B cell (primary cell): ENCODE data around the gene DEXI. TPM values are rescaled to one million over a fixed set of nuclear protein-coding genes. Genes with fewer than 3 reads are reported as not detected.
A peak's percentile ranks its signal among the peaks of the same experiment; 100 is the strongest.

Experiments used
- ATAC-seq: fragments of 200-7000 bp; cut with Tn5 transposase; one replicate; pipeline ENCODE4 v1.10.0; 2021; ENCODE audit warnings: low read depth, mild to moderate bottlenecking, moderate number of reproducible peaks, moderate library complexity
- CTCF ChIA-PET: fragments of 350-600 bp; sonication (Branson Sonifier 250); formaldehyde crosslinking; loops from one replicate; lab custom pipeline; 2021; ENCODE audit warnings: antibody characterized with exemption, inconsistent platforms; lab: Charles Lee
- POLR2A ChIA-PET: fragments of 350-600 bp; sonication (Branson Sonifier 250); formaldehyde crosslinking; loops from one replicate; lab custom pipeline; 2021; ENCODE audit warnings: antibody characterized with exemption; lab: Charles Lee
- DNase-seq: peaks from one replicate; pipeline ENCODE4 v3.0.0; 2013
- H2AFZ ChIP-seq: 2 replicates; pipeline ENCODE4 v1.6.1; 2012; ENCODE audit warnings: mild to moderate bottlenecking, low read depth, low read length; ENCODE audit not compliant: insufficient read depth, poor library complexity, severe bottlenecking
- H3K27ac ChIP-seq, 2 donors: 1 replicate in 1 of 2; 2 replicates in 1 of 2; pipeline ENCODE4 v1.5.1; 2012 to 2013; ENCODE audit warnings: low read length in 2 of 2, mild to moderate bottlenecking in 2 of 2, moderate library complexity in 1 of 2
- H3K27me3 ChIP-seq, 4 experiments: fragments of 200-600 bp in 1 of 4; sonication (generic) in 1 of 4; replicated peaks in 1 of 4; 1 replicate in 2 of 4; 2 replicates in 2 of 4; pipeline versions ENCODE4 v1.6.1 to v1.7.0; 2013 to 2016; ENCODE audit warnings: low read length in 3 of 4, mild to moderate bottlenecking in 2 of 4, mixed read lengths in 1 of 4, moderate library complexity in 1 of 4; ENCODE audit not compliant: insufficient read depth in 4 of 4, control insufficient read depth in 3 of 4; ENCODE audit errors: control extremely low read depth in 1 of 4
- H3K36me3 ChIP-seq, 2 experiments: replicated peaks in 1 of 2; 1 replicate in 1 of 2; 2 replicates in 1 of 2; pipeline versions ENCODE4 v1.6.1 to v1.7.1; 2013; ENCODE audit warnings: low read length in 1 of 2; ENCODE audit not compliant: insufficient read depth in 2 of 2, control insufficient read depth in 1 of 2; ENCODE audit errors: control extremely low read depth in 1 of 2, extremely low read depth in 1 of 2
- H3K4me1 ChIP-seq, 2 donors: fragments of 200-600 bp in 1 of 2; sonication (generic) in 1 of 2; 1 replicate in 1 of 2; 2 replicates in 1 of 2; pipeline versions ENCODE4 v1.5.1 to v1.6.1; 2013 to 2017; ENCODE audit warnings: low read length in 2 of 2; ENCODE audit not compliant: control insufficient read depth in 2 of 2, insufficient read depth in 2 of 2
- H3K4me2 ChIP-seq: replicated peaks from 2 replicates; pipeline ENCODE3; 2012; ENCODE audit warnings: mild to moderate bottlenecking, low read depth, low read length; ENCODE audit not compliant: poor library complexity, severe bottlenecking
- H3K4me3 ChIP-seq, 5 experiments: fragments of 200-600 bp in 1 of 5; sonication (generic) in 1 of 5; 1 replicate in 3 of 5; 2 replicates in 2 of 5; pipeline versions ENCODE4 v1.5.1 to v1.7.0; 2011 to 2016; ENCODE audit warnings: low read length in 4 of 5, mild to moderate bottlenecking in 4 of 5, low read depth in 2 of 5, control low read depth in 1 of 5, moderate library complexity in 1 of 5; ENCODE audit not compliant: insufficient read depth in 1 of 5; ENCODE audit errors: control extremely low read depth in 1 of 5, extremely low read depth in 1 of 5
- H3K79me2 ChIP-seq: fragments of 200-600 bp; sonication (generic); one replicate; pipeline ENCODE4 v1.6.0; 2016; ENCODE audit warnings: low read length; ENCODE audit not compliant: control insufficient read depth, insufficient read depth
- H3K9ac ChIP-seq: fragments of 200-600 bp; sonication (generic); 2 replicates; pipeline ENCODE4 v1.6.1; 2017; ENCODE audit warnings: mild to moderate bottlenecking, low read length, moderate library complexity
- H3K9me3 ChIP-seq, 3 donors: one replicate each; pipeline versions ENCODE4 v1.6.1 to v1.7.1; 2013; ENCODE audit warnings: low read length in 2 of 3; ENCODE audit not compliant: control insufficient read depth in 2 of 3, insufficient read depth in 1 of 3; ENCODE audit errors: control extremely low read depth in 1 of 3
- H4K20me1 ChIP-seq: 2 replicates; pipeline ENCODE4 v1.6.0; 2012; ENCODE audit warnings: mild to moderate bottlenecking, low read length; ENCODE audit not compliant: insufficient read depth, control insufficient read depth, poor library complexity, severe bottlenecking
- H3K27ac Mint-ChIP-seq: one replicate; pipeline ENCODE4 v1.8.0; 2021; ENCODE audit warnings: mixed read lengths
- H3K27me3 Mint-ChIP-seq: one replicate; pipeline ENCODE4 v1.8.0; 2021; ENCODE audit warnings: mixed read lengths
- H3K4me1 Mint-ChIP-seq: one replicate; pipeline ENCODE4 v1.8.0; 2021; ENCODE audit warnings: mixed read lengths
- H3K4me3 Mint-ChIP-seq: one replicate; pipeline ENCODE4 v1.8.0; 2021; ENCODE audit warnings: mixed read lengths
- H3K9me3 Mint-ChIP-seq: one replicate; pipeline ENCODE4 v1.8.0; 2022; ENCODE audit warnings: mixed read lengths; ENCODE audit not compliant: insufficient read depth
- EZH2 ChIP-seq: IDR thresholded peaks from 2 replicates; pipeline ENCODE4 v1.6.1; 2012; ENCODE audit warnings: borderline replicate concordance, low read depth, mild to moderate bottlenecking, moderate library complexity, low read length; ENCODE audit not compliant: insufficient read depth, poor library complexity, severe bottlenecking
- WGBS: methylation state at CpG from one replicate; pipeline ENCODE4 v1.1.5; 2013; ENCODE audit warnings: missing lambda C conversion rate; ENCODE audit not compliant: insufficient coverage; 5-methylcytosine and 5-hydroxymethylcytosine counted together
- intact Hi-C: fragments of 100-400 bp; cut with micrococcal nuclease; formaldehyde crosslinking; loops from one replicate; pipeline ENCODE4 v1.10.0; 2022
- polyA plus RNA-seq: library from polyadenylated mRNA; depleted of rRNA; stranded (reverse); fragments of >200 nt; gene quantifications from 2 replicates; pipeline ENCODE4 v1.2.3, GENCODE V29; 2012
- total RNA-seq, 2 donors: library from RNA; stranded (reverse); fragments of 120-200 nt in 1 of 2; gene quantifications; 1 replicate in 1 of 2; 2 replicates in 1 of 2; pipeline versions ENCODE4 v1.2.3 to v1.2.4, GENCODE V29; 2013 to 2022
- TF ChIP-seq, protein P1 (sequence below): fragments of 200-600 bp; IDR thresholded peaks from one replicate; pipeline ENCODE4 v1.8.0; 2022; ENCODE audit warnings: antibody characterized with exemption, mild to moderate bottlenecking

The DEXI gene
- total and polyA plus RNA-seq, 2 donors (not counting 1 experiment from before 2014, with no cell fraction given), result 9.1 to 17.7 TPM

DNA sequence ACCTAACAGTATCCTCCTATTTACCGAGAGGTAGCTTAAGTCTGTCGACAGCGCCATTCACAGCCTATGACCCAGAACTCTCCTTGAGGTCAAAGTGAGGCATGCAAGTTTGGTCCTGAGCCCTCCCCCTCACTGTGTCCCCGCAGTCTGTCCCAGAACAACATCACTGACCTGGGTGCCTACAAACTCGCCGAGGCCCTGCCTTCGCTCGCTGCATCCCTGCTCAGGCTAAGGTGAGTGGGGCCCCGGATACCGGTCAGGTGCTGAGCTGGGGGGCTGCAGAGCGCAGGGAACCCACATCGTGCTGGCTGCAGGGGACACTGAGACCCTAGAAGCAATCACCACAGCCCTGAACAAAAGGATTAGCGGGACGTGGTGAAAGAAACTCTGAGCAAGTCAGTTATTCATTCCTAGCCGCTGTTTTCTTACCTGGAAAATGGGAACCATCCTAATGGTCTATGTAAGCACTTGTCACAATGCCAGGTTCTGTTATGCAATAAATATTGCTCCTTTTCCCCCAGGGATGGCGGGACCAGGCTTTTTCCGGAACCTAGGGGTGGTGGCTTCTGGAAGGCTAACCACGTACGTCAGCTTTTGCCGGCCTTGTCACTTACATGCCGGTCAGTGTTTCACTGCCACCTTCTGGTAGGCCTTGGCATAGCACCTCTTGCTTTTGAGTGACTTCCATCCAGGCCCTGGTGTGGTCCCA, 23.8 kb downstream of the DEXI start:
- peak overlapping the region; percentile 34 for H3K4me2 ChIP-seq
- peak overlapping the region; percentile 44 for H3K4me3 Mint-ChIP-seq
- ChIA-PET CTCF (interaction anchor here (0.6 to 12.7 kb wide), 37 partner anchors 9 to 604 kb away, joined by 3 to 141 read pairs (median 7); partner anchors contain the start of genes CIITA, DEXI and NUBP1), POLR2A (interaction anchor here (0.6 to 2.7 kb wide), 11 partner anchors 12 to 396 kb away, joined by 3 to 17 read pairs (median 5); partner anchors contain the start of genes CIITA and NUBP1)
- no peak overlapping the region for H3K4me3 ChIP-seq
- TF ChIP-seq, protein P1, sequence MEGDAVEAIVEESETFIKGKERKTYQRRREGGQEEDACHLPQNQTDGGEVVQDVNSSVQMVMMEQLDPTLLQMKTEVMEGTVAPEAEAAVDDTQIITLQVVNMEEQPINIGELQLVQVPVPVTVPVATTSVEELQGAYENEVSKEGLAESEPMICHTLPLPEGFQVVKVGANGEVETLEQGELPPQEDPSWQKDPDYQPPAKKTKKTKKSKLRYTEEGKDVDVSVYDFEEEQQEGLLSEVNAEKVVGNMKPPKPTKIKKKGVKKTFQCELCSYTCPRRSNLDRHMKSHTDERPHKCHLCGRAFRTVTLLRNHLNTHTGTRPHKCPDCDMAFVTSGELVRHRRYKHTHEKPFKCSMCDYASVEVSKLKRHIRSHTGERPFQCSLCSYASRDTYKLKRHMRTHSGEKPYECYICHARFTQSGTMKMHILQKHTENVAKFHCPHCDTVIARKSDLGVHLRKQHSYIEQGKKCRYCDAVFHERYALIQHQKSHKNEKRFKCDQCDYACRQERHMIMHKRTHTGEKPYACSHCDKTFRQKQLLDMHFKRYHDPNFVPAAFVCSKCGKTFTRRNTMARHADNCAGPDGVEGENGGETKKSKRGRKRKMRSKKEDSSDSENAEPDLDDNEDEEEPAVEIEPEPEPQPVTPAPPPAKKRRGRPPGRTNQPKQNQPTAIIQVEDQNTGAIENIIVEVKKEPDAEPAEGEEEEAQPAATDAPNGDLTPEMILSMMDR, result peak; percentile 94
- TF ChIP-seq EZH2, result no peak
- H3K27me3 Mint-ChIP-seq, result no peaks in the 10 kb centered on the region
- peaks cover 3 to 96% of the 10 kb centered on the region in 2 experiments for H3K36me3 ChIP-seq
- DNase-seq (peak; percentile 91), ATAC-seq (peak; percentile 80)
- H3K4me1 Mint-ChIP-seq, result peaks cover 66% of the 10 kb centered on the region
- no peaks in the 10 kb centered on the region for H3K27me3 ChIP-seq
- peak overlapping the region; percentile 51 to 95 for H3K27ac ChIP-seq
- H3K9me3 Mint-ChIP-seq, result no peaks in the 10 kb centered on the region
- peaks cover 45% of the 10 kb centered on the region for H3K79me2 ChIP-seq
- intact Hi-C loops, result loop anchor here (1.0 to 2.0 kb wide), 5 partner anchors 41 to 404 kb away; partner anchors contain the start of gene CIITA
- no peaks in the 10 kb centered on the region for H3K9me3 ChIP-seq
- H2AFZ ChIP-seq, result no peak overlapping the region
- H3K9ac ChIP-seq, result no peak overlapping the region
- WGBS, result 58% methylated on average over 18 of the region's 21 CpGs
- peaks cover 91% of the 10 kb centered on the region for H4K20me1 ChIP-seq
- H3K4me1 ChIP-seq, result peaks cover 56 to 63% of the 10 kb centered on the region in 2 donors
- H3K27ac Mint-ChIP-seq, result peak overlapping the region; percentile 82

DNA sequence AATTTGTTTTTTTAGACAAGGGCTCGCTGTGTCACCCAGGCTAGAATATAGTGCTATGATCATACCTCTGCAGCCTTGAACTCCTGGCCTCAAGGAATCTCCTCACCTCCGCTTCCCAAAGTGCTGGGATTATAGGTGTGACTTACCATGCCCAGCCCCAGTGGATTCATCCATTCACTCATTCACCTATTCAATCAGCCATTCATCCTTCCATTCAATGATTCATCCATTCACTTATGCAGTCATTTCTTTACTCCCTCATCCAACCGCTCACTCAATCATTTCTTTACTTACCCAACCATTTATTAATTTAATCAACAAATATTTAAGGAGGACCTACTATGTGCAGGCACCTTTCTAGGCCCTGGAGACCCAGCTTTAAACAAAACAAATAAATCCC, 25.7 kb downstream of the DEXI start:
- no peak for ATAC-seq
- H3K36me3 ChIP-seq, result peaks cover 3 to 87% of the 10 kb centered on the region in 2 experiments
- Mint-ChIP-seq H3K4me3 (peak overlapping the region; percentile 33), H3K9me3 (no peaks in the 10 kb centered on the region), H3K4me1 (peaks cover 75% of the 10 kb centered on the region), H3K27me3 (no peaks in the 10 kb centered on the region), H3K27ac (peak overlapping the region; percentile 82)
- POLR2A ChIA-PET, result interaction anchor here (0.7 to 8.3 kb wide), 6 partner anchors 21 to 173 kb away, joined by 3 to 59 read pairs (median 3); partner anchors contain the start of genes CIITA and NUBP1
- no peak overlapping the region for H2AFZ ChIP-seq
- 67% methylated on average over 3 of the region's 3 CpGs for WGBS
- DNase-seq, result no peak
- peaks cover 52% of the 10 kb centered on the region for H3K79me2 ChIP-seq
- H3K27ac ChIP-seq, result peak overlapping the region; percentile 80 to 95
- TF ChIP-seq, protein P1, result no peak
- TF ChIP-seq EZH2, result no peak
- peak overlapping the region; percentile 30 for H3K4me2 ChIP-seq
- intact Hi-C loops, result no loop called here
- peaks cover 79% of the 10 kb centered on the region for H4K20me1 ChIP-seq
- peaks cover 70 to 72% of the 10 kb centered on the region in 2 donors for H3K4me1 ChIP-seq
- CTCF ChIA-PET, result interaction anchor here (0.5 to 12.7 kb wide), 15 partner anchors 8 to 401 kb away, joined by 3 to 141 read pairs (median 6); partner anchors contain the start of genes CIITA and NUBP1
- no peak overlapping the region for H3K4me3 ChIP-seq
- no peak overlapping the region for H3K9ac ChIP-seq
- H3K27me3 ChIP-seq, result no peaks in the 10 kb centered on the region
- no peaks in the 10 kb centered on the region for H3K9me3 ChIP-seq
